ENCODE data around the gene ZNF750.
A peak's percentile ranks its signal among the peaks of the same experiment; 100 is the strongest.

ZNF750 gene

GRCh38 chr17:82840431-82840831, 609 bp upstream of the ZNF750 start:
- intact Hi-C loops (cut with DNase I): no loop called here
- DNase-seq: peak in 2 of 10 donors; percentile 63 to 73

GRCh38 chr17:82838386-82839063, 1.3 kb downstream of the ZNF750 start:
- DNase-seq: peak in 2 of 10 donors; percentile 50 to 76
- intact Hi-C loops (cut with DNase I): no loop called here

GRCh38 chr17:82837586-82838320, 2.1 kb downstream of the ZNF750 start:
- intact Hi-C loops (cut with DNase I): no loop called here
- peak in 2 of 10 donors; percentile 47 to 55 for DNase-seq

GRCh38 chr17:82836823-82837357, 2.9 kb downstream of the ZNF750 start:
- intact Hi-C loops (cut with DNase I): no loop called here
- DNase-seq: peak in 2 of 10 donors; percentile 24 to 27

GRCh38 chr17:82835766-82836512, 3.9 kb downstream of the ZNF750 start:
- DNase-seq: peak in 2 of 10 donors; percentile 76 to 77
- intact Hi-C loops (cut with DNase I): no loop called here

- DNase-seq: peak in 2 of 10 donors; percentile 22 to 32
- intact Hi-C loops (cut with DNase I): no loop called here
These were observed 4.7 kb downstream of the ZNF750 start for GRCh38 chr17:82835122-82835521.

- intact Hi-C loops (cut with DNase I): no loop called here
- peak in 2 of 10 donors; percentile 34 to 77 for DNase-seq
These were observed 6.8 kb downstream of the ZNF750 start for GRCh38 chr17:82832881-82833475.

- DNase-seq: peak in 2 of 10 donors; percentile 58 to 59
- intact Hi-C loops (cut with DNase I): no loop called here
These were observed 7.4 kb downstream of the ZNF750 start for GRCh38 chr17:82832411-82832810.

- DNase-seq: peak in 1 of 10 donors; percentile 67
- intact Hi-C loops (cut with DNase I): no loop called here
These were observed 8.0 kb downstream of the ZNF750 start for GRCh38 chr17:82831818-82832200.

GRCh38 chr17:82831041-82831817, 8.6 kb downstream of the ZNF750 start:
- intact Hi-C loops (cut with DNase I): no loop called here
- peak in 1 of 10 donors; percentile 66 for DNase-seq

- intact Hi-C loops (cut with DNase I): no loop called here
- peak in 8 of 10 donors; percentile 32 to 92 (median 57) for DNase-seq
These were observed 9.6 kb downstream of the ZNF750 start for GRCh38 chr17:82830249-82830661.

- peak in 1 of 10 donors; percentile 26 for DNase-seq
- intact Hi-C loops (cut with DNase I): no loop called here
These were observed 10.8 kb downstream of the ZNF750 start for GRCh38 chr17:82828875-82829487.

- intact Hi-C loops (cut with DNase I): no loop called here
- DNase-seq: peak in 1 of 10 donors; percentile 27
These were observed 12.9 kb downstream of the ZNF750 start for GRCh38 chr17:82826956-82827355.

- intact Hi-C loops (cut with DNase I): no loop called here
- peak in 1 of 10 donors; percentile 2 for DNase-seq
These were observed 13.6 kb downstream of the ZNF750 start for GRCh38 chr17:82826211-82826610.

- intact Hi-C loops (cut with DNase I): no loop called here
- DNase-seq: peak in 3 of 10 donors; percentile 47 to 65 (median 55)
These were observed 14.2 kb downstream of the ZNF750 start for GRCh38 chr17:82825540-82826124.

GRCh38 chr17:82823004-82823403, 16.8 kb downstream of the ZNF750 start:
- peak in 2 of 10 donors; percentile 28 to 61 for DNase-seq
- intact Hi-C loops (cut with DNase I): no loop called here

- intact Hi-C loops (cut with DNase I): no loop called here
These were observed 17.5 kb downstream of the ZNF750 start for GRCh38 chr17:82822281-82822680.

GRCh38 chr17:82821554-82821953, 18.3 kb downstream of the ZNF750 start:
- intact Hi-C loops (cut with DNase I): no loop called here
- no peak for DNase-seq

More at GRCh38 chr17:82822281-82822680, 17.5 kb downstream of the ZNF750 start:
- peak in 3 of 10 donors; percentile 14 to 25 (median 20) for DNase-seq

Data from posterior cingulate gyrus (tissue), 11 donors.